ENCODE results near the gene NDOR1. TPM values are rescaled to one million over a fixed set of nuclear protein-coding genes. Genes with fewer than 3 reads are reported as not detected.

Gene NDOR1
- total RNA-seq, 4 donors from 2014 or later: 9.4 to 20.1 (median 14.3) TPM

DNA sequence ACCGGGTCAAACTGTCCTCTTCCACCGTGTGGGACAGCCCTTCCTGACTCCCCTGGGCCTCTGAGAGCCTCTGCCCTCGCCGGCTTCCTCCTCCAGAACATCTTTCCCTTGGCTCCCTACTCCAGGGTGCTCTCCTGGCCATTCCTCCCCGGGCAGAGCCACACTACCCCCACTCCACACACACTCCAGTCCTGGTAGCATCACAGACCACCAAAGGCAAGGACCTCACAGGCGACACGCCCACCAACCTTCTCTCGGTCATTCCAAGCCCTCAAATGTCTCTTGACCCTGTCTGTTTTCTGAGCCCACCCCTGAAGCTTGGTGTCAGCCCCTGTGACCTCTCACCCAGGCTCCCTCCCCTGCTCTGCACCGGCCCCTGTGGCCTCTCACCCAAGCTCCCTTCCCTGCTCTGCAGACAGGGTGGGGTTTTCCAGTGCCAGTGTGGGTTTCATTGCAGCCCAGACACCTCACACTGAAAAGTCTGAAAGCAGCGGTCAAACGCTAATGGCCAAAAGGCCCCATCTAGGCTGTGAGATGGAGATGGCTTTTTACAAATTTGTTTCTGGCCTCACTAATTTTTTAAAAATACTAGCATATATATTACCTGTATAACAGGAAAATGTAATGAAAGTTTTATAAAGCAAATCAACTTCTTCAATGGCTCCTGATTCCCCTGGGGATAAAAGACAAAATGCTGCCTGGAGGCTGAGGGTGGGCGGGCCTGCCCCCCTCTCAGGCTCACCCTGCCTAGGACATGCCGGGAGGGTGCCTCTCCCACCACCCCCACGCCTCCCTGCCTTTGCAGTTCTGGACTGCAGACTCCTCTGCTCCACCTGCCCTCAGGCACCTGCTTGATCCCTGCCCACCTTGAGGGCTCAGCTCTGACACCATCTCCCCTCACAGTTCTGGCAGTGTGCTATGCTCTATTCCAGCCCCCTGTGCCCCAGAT, 46.1 kb upstream of the NDOR1 start:
- TF ChIP-seq EP300 (IDR thresholded peaks at IDR 0.05) (no peak), POLR2A (IDR thresholded peaks at IDR 0.05) (no peak)
- TF ChIP-seq, protein P1, sequence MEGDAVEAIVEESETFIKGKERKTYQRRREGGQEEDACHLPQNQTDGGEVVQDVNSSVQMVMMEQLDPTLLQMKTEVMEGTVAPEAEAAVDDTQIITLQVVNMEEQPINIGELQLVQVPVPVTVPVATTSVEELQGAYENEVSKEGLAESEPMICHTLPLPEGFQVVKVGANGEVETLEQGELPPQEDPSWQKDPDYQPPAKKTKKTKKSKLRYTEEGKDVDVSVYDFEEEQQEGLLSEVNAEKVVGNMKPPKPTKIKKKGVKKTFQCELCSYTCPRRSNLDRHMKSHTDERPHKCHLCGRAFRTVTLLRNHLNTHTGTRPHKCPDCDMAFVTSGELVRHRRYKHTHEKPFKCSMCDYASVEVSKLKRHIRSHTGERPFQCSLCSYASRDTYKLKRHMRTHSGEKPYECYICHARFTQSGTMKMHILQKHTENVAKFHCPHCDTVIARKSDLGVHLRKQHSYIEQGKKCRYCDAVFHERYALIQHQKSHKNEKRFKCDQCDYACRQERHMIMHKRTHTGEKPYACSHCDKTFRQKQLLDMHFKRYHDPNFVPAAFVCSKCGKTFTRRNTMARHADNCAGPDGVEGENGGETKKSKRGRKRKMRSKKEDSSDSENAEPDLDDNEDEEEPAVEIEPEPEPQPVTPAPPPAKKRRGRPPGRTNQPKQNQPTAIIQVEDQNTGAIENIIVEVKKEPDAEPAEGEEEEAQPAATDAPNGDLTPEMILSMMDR (IDR thresholded peaks at IDR 0.05): no peak
- peaks cover 0 to 42% (median 14%) of the 10 kb centered on the region in 4 donors for H3K4me1 ChIP-seq
- peaks cover 2 to 100% of the 10 kb centered on the region in 2 donors for H3K27me3 ChIP-seq
- no peaks in the 10 kb centered on the region for H3K9me3 ChIP-seq
- WGBS, 2 donors: 35% methylated on average over 14 of the region's 14 CpGs
- H3K27ac ChIP-seq: no peak overlapping the region
- no peaks in the 10 kb centered on the region for H3K36me3 ChIP-seq
- no peak overlapping the region for H3K4me3 ChIP-seq
- no peak for DNase-seq (ENCODE audit: low spot score in 2 of 2)

DNA sequence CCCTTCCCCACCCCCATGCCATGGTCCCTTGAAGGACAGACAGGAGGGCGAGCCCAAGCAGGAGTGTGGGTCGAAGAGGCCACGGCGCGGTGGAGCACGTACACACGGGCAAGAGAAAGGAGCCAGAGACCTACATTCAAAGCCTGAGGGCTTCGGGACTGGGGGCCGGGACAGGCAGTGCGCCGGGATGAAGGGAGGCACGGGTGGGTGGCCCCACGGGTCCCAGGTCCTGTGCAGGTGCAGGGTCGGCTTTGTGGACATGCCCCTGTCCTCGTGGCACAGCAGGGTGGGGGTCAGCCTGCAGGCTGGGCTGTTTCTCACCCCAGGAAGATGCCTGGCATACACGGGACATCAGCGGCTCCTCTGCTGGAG, 45.5 kb upstream of the NDOR1 start:
- Histone ChIP-seq H3K36me3 (no peaks in the 10 kb centered on the region), H3K27ac (no peak overlapping the region), H3K4me1 (peaks cover 0 to 42% (median 14%) of the 10 kb centered on the region in 4 donors), H3K4me3 (no peak overlapping the region), H3K9me3 (no peaks in the 10 kb centered on the region), H3K27me3 (peaks cover 2 to 100% of the 10 kb centered on the region in 2 donors)
- no peak for DNase-seq (ENCODE audit: low spot score in 2 of 2)
- WGBS, 2 donors: 61 to 69% methylated on average over 12 to 15 of the region's 17 CpGs
- TF ChIP-seq, protein P1 (IDR thresholded peaks at IDR 0.05): no peak
- TF ChIP-seq POLR2A (IDR thresholded peaks at IDR 0.05) (no peak), EP300 (IDR thresholded peaks at IDR 0.05) (no peak)

DNA sequence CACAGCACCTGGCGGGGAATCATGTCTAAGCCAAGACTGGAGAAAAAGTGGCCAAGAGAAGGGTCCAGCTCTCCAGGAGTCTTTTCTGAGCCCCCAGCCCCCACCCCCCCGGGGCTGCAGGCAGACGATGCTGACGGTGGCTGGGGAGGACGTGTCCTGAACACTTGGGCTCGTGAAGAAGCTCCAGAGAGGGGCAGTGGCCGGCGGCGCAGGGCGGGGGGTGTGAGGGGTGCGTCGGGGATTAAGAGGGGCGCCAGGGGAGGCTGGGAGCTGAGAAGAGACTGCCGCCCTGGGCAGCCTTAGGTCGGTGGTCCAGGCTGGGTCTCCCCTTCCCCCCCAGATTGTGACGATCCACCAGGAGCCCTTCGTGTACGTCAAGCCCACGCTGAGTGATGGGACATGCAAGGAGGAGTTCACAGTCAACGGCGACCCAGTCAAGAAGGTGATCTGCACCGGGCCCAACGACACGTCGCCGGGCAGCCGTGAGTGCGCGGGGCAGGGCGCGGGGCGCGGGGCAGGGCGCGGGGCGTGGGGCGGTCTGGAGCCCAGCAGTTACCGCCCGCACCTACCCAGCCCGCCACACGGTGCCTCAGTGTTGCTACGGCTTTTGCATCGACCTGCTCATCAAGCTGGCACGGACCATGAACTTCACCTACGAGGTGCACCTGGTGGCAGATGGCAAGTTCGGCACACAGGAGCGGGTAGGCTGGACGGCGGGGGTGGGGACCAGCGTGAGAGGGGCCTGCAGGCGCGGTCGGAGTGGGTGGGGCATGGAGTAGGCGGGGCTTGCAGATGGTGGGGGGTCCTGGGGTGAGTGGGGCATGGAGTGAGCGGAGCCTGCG, 44.6 kb upstream of the NDOR1 start:
- no peaks in the 10 kb centered on the region for H3K9me3 ChIP-seq
- no peak overlapping the region for H3K27ac ChIP-seq
- H3K4me3 ChIP-seq: no peak overlapping the region
- no peak for DNase-seq (ENCODE audit: low spot score in 2 of 2)
- H3K36me3 ChIP-seq: no peaks in the 10 kb centered on the region
- TF ChIP-seq EP300 (IDR thresholded peaks at IDR 0.05): no peak
- no peak for TF ChIP-seq POLR2A (IDR thresholded peaks at IDR 0.05)
- TF ChIP-seq, protein P1 (IDR thresholded peaks at IDR 0.05): no peak
- H3K27me3 ChIP-seq: peaks cover 2 to 100% of the 10 kb centered on the region in 2 donors
- H3K4me1 ChIP-seq: peaks cover 0 to 42% (median 14%) of the 10 kb centered on the region in 4 donors
- 31 to 34% methylated on average over 30 to 44 of the region's 56 CpGs for WGBS, 2 donors

DNA sequence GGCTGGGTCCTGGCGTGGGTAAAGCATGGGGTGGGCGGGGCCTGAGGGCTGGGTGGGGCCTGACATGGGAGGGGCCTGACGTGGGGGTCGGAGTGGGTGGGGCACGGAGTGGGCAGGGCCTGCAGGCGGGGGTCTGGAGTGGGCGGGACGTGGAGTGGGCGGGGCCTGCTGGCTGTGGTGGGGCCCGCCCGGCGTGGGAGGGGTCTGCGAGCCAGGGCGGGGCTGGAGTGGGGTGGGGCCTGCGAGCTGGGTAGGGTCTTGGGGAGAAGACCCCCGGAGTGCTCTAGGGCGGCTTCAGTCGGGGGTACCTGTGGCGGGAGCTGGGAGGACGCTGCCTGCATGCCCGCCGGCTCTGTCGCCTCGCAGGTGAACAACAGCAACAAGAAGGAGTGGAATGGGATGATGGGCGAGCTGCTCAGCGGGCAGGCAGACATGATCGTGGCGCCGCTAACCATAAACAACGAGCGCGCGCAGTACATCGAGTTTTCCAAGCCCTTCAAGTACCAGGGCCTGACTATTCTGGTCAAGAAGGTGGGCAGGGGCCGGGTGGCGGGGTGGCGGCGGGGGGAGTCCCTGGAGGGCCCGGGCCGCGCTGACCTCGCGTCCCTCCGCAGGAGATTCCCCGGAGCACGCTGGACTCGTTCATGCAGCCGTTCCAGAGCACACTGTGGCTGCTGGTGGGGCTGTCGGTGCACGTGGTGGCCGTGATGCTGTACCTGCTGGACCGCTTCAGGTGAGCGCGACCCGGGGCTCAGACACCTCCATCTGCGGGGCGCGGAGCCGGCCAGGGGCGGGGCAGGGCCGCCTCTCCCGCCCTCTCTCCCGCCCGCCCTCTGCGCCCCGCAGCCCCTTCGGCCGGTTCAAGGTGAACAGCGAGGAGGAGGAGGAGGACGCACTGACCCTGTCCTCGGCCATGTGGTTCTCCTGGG, 43.7 kb upstream of the NDOR1 start:
- TF ChIP-seq, protein P1 (IDR thresholded peaks at IDR 0.05): no peak
- TF ChIP-seq POLR2A (IDR thresholded peaks at IDR 0.05) (no peak), EP300 (IDR thresholded peaks at IDR 0.05) (no peak)
- Histone ChIP-seq H3K9me3 (no peaks in the 10 kb centered on the region), H3K4me3 (no peak overlapping the region), H3K36me3 (no peaks in the 10 kb centered on the region), H3K27ac (no peak overlapping the region), H3K4me1 (peaks cover 0 to 36% (median 12%) of the 10 kb centered on the region in 4 donors), H3K27me3 (peaks cover 6 to 100% of the 10 kb centered on the region in 2 donors)
- WGBS, 2 donors: 3 to 10% methylated on average over 6 to 20 of the region's 71 CpGs
- DNase-seq (ENCODE audit: low spot score in 2 of 2): no peak
